WTC11 (cell line): Measurements from ENCODE around the gene PDLIM5. TPM values are rescaled to one million over a fixed set of nuclear protein-coding genes. Genes with fewer than 3 reads are reported as not detected.
"Not testable (repeated sequence)": the region's sequence is repeated elsewhere in the genome, so short reads cannot be mapped to it uniquely, and the experiment has no call there.

Experiments used
- ATAC-seq: fragments of 200-7000 bp; cut with Tn5 transposase; 2 replicates; pipeline ENCODE4 v1.10.0; 2021; ENCODE audit warnings: mild to moderate bottlenecking, moderate library complexity
- CTCF ChIA-PET: fragments of 300-600 bp; sonication (Branson Sonifier 250); formaldehyde crosslinking; loops from one replicate; lab custom pipeline; 2021; ENCODE audit warnings: antibody characterized with exemption; lab: Charles Lee
- POLR2A ChIA-PET: fragments of 350-600 bp; sonication (Branson Sonifier 250); formaldehyde crosslinking; loops from one replicate; lab custom pipeline; 2021; ENCODE audit warnings: antibody characterized with exemption; lab: Charles Lee
- DNase-seq: peaks from one replicate; pipeline ENCODE4 v3.0.0; 2021; ENCODE audit warnings: low spot score
- H3K27ac Mint-ChIP-seq: 2 replicates; pipeline ENCODE4 v1.8.0; 2021; ENCODE audit warnings: mixed read lengths
- H3K27me3 Mint-ChIP-seq: 2 replicates; pipeline ENCODE4 v1.8.0; 2021; ENCODE audit warnings: low read depth, mild to moderate bottlenecking, moderate library complexity, mixed read lengths
- H3K36me3 Mint-ChIP-seq: 2 replicates; pipeline ENCODE4 v1.8.0; 2021; ENCODE audit warnings: mixed read lengths
- H3K4me1 Mint-ChIP-seq: 2 replicates; pipeline ENCODE4 v1.8.0; 2022; ENCODE audit warnings: mixed read lengths
- H3K4me3 Mint-ChIP-seq: 2 replicates; pipeline ENCODE4 v1.8.0; 2021; ENCODE audit warnings: mild to moderate bottlenecking, moderate library complexity, mixed read lengths
- H3K9me3 Mint-ChIP-seq: 2 replicates; pipeline ENCODE4 v1.8.0; 2021; ENCODE audit warnings: mixed read lengths
- E2F5 ChIP-seq: sonication (generic); formaldehyde crosslinking; IDR thresholded peaks from 2 replicates; pipeline ENCODE4 v1.8.1; 2022; ENCODE audit warnings: mild to moderate bottlenecking, moderate library complexity, missing genetic modification reagents
- ELF4 ChIP-seq: sonication (generic); formaldehyde crosslinking; IDR thresholded peaks from 2 replicates; pipeline ENCODE4 v1.8.1; 2022; ENCODE audit warnings: low read depth, mild to moderate bottlenecking, moderate library complexity, missing genetic modification reagents
- ETV6 ChIP-seq: sonication (generic); formaldehyde crosslinking; IDR thresholded peaks from 2 replicates; pipeline ENCODE4 v1.8.1; 2022; ENCODE audit warnings: mild to moderate bottlenecking, missing genetic modification reagents
- GABPB1 ChIP-seq: sonication (generic); formaldehyde crosslinking; IDR thresholded peaks from 2 replicates; pipeline ENCODE4 v1.8.1; 2023; ENCODE audit warnings: mild to moderate bottlenecking, missing genetic modification reagents
- GTF2I ChIP-seq: fragments of 250-450 bp; sonication (Bioruptor Pico); conservative IDR thresholded peaks from 2 replicates; pipeline ENCODE4 v1.4.0; 2021; ENCODE audit warnings: mild to moderate bottlenecking
- MLX ChIP-seq: sonication (generic); formaldehyde crosslinking; IDR thresholded peaks from 2 replicates; pipeline ENCODE4 v1.8.1; 2023; ENCODE audit warnings: mild to moderate bottlenecking, missing genetic modification reagents, moderate library complexity
- NFYB ChIP-seq: sonication (generic); formaldehyde crosslinking; conservative IDR thresholded peaks from 2 replicates; pipeline ENCODE4 v1.8.0; 2022; ENCODE audit warnings: low read depth, missing genetic modification reagents
- NR1H2 ChIP-seq: sonication (generic); formaldehyde crosslinking; IDR thresholded peaks from 2 replicates; pipeline ENCODE4 v1.9.0; 2021; ENCODE audit warnings: mild to moderate bottlenecking, moderate library complexity, missing genetic modification reagents
- RORB ChIP-seq: fragments of 250-450 bp; sonication (Bioruptor Pico); IDR thresholded peaks from 2 replicates; pipeline ENCODE4 v1.9.0; 2021; ENCODE audit warnings: mild to moderate bottlenecking
- SMAD3 ChIP-seq: sonication (generic); formaldehyde crosslinking; IDR thresholded peaks from 2 replicates; pipeline ENCODE4 v1.8.0; 2022; ENCODE audit warnings: missing genetic modification reagents, mild to moderate bottlenecking, borderline replicate concordance
- TCF7 ChIP-seq: sonication (generic); formaldehyde crosslinking; IDR thresholded peaks from 2 replicates; pipeline ENCODE4 v1.8.0; 2022; ENCODE audit warnings: mild to moderate bottlenecking, low read depth, missing genetic modification reagents, moderate library complexity
- TEAD4 ChIP-seq: sonication (generic); formaldehyde crosslinking; IDR thresholded peaks from 2 replicates; pipeline ENCODE4 v1.8.0; 2022; ENCODE audit warnings: mild to moderate bottlenecking, missing genetic modification reagents
- ZNF121 ChIP-seq: sonication (generic); formaldehyde crosslinking; IDR thresholded peaks from 2 replicates; pipeline ENCODE4 v1.8.0; 2023; ENCODE audit warnings: missing genetic modification reagents
- ZNF232 ChIP-seq: sonication (generic); formaldehyde crosslinking; IDR thresholded peaks from 2 replicates; pipeline ENCODE4 v1.8.0; 2022; ENCODE audit warnings: mild to moderate bottlenecking, missing genetic modification reagents
- ZNF396 ChIP-seq: fragments of 250-450 bp; sonication (Bioruptor Pico); IDR thresholded peaks from 2 replicates; pipeline ENCODE4 v1.8.0; 2021; ENCODE audit warnings: mild to moderate bottlenecking, moderate library complexity, borderline replicate concordance
- total RNA-seq: library from RNA; stranded (reverse); gene quantifications from 3 replicates; pipeline ENCODE4 v1.2.3, GENCODE V29; 2021
- TF ChIP-seq, protein P1 (sequence below): sonication (generic); formaldehyde crosslinking; IDR thresholded peaks from 2 replicates; pipeline ENCODE4 v1.8.1; 2022; ENCODE audit warnings: low read depth, mild to moderate bottlenecking, moderate library complexity, missing genetic modification reagents, borderline replicate concordance
- TF ChIP-seq, protein P2 (sequence below): fragments of 200-600 bp; IDR thresholded peaks from 2 replicates; pipeline ENCODE4 v1.8.0; 2022; ENCODE audit warnings: antibody characterized with exemption

The PDLIM5 gene
- total RNA-seq, 1 experiment from 2014 or later = 51.5 TPM

DNA sequence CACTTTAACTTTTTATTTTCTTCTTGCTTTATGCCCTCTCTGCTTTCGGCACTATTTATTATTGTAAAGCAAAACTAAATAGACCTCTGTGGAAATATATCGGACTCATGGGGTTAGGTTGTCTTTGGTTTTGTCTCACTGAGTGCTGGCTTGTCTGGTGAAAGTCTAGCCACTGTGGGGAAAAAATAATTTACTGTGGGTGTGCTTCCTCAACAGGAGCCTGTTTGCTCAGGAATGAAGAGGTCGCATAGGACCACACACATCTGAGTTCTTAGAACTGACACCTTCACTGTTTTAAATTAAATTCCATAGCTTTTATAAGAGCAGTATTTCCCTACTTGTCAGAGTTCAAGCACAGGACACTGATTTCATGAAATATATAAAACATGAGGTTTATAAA is 203.0 kb downstream of the PDLIM5 start:
- no peak overlapping the region for H3K4me3 Mint-ChIP-seq
- ATAC-seq (no peak), DNase-seq (no peak)
- no peaks in the 10 kb centered on the region for H3K27me3 Mint-ChIP-seq
- H3K4me1 Mint-ChIP-seq = no peaks in the 10 kb centered on the region
- TF ChIP-seq ZNF232 (CRISPR knock-in tag) (no peak), ELF4 (CRISPR knock-in tag) (no peak), TCF7 (no peak), GTF2I (CRISPR knock-in tag) (no peak), GABPB1 (no peak), NR1H2 (CRISPR knock-in tag) (no peak), TEAD4 (CRISPR knock-in tag) (no peak), NFYB (CRISPR knock-in tag) (no peak), RORB (CRISPR knock-in tag) (no peak), MLX (CRISPR knock-in tag) (no peak), ZNF121 (no peak), E2F5 (no peak), ETV6 (CRISPR knock-in tag) (no peak), ZNF396 (CRISPR knock-in tag) (no peak), SMAD3 (CRISPR knock-in tag) (no peak)
- TF ChIP-seq, protein P1, sequence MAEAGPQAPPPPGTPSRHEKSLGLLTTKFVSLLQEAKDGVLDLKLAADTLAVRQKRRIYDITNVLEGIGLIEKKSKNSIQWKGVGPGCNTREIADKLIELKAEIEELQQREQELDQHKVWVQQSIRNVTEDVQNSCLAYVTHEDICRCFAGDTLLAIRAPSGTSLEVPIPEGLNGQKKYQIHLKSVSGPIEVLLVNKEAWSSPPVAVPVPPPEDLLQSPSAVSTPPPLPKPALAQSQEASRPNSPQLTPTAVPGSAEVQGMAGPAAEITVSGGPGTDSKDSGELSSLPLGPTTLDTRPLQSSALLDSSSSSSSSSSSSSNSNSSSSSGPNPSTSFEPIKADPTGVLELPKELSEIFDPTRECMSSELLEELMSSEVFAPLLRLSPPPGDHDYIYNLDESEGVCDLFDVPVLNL = no peak
- TF ChIP-seq, protein P2, sequence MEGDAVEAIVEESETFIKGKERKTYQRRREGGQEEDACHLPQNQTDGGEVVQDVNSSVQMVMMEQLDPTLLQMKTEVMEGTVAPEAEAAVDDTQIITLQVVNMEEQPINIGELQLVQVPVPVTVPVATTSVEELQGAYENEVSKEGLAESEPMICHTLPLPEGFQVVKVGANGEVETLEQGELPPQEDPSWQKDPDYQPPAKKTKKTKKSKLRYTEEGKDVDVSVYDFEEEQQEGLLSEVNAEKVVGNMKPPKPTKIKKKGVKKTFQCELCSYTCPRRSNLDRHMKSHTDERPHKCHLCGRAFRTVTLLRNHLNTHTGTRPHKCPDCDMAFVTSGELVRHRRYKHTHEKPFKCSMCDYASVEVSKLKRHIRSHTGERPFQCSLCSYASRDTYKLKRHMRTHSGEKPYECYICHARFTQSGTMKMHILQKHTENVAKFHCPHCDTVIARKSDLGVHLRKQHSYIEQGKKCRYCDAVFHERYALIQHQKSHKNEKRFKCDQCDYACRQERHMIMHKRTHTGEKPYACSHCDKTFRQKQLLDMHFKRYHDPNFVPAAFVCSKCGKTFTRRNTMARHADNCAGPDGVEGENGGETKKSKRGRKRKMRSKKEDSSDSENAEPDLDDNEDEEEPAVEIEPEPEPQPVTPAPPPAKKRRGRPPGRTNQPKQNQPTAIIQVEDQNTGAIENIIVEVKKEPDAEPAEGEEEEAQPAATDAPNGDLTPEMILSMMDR = no peak
- H3K27ac Mint-ChIP-seq = 0 out of 2 replicates have a peak overlapping the region, but pooled peaks have one; percentile 10
- CTCF ChIA-PET = no interaction called here
- POLR2A ChIA-PET = no interaction called here
- H3K9me3 Mint-ChIP-seq = no peaks in the 10 kb centered on the region
- H3K36me3 Mint-ChIP-seq = peaks cover 4% of the 10 kb centered on the region; the same call in 1 of the 2 replicates

GRCh38 chr4:94660614-94661013 is 208.9 kb downstream of the PDLIM5 start:
- Mint-ChIP-seq H3K36me3 (peaks cover 4% of the 10 kb centered on the region), H3K27me3 (no peaks in the 10 kb centered on the region), H3K4me1 (no peaks in the 10 kb centered on the region)
- POLR2A ChIA-PET = no interaction called here
- TF ChIP-seq, protein P2 = no peak
- TF ChIP-seq, all 79 proteins: peak for 0
- H3K4me3 Mint-ChIP-seq = no peak overlapping the region
- H3K9me3 Mint-ChIP-seq = no peaks in the 10 kb centered on the region
- CTCF ChIA-PET = no interaction called here
- ATAC-seq = no peak
- no peak for DNase-seq
- no peak overlapping the region for H3K27ac Mint-ChIP-seq

GRCh38 chr4:94665021-94665420 is 213.3 kb downstream of the PDLIM5 start:
- H3K4me1 Mint-ChIP-seq, H3K27me3 Mint-ChIP-seq, H3K9me3 Mint-ChIP-seq, H3K4me3 Mint-ChIP-seq, POLR2A ChIA-PET, DNase-seq, H3K36me3 Mint-ChIP-seq, ATAC-seq, CTCF ChIA-PET, H3K27ac Mint-ChIP-seq: not testable (repeated sequence)
